ENCODE data around the gene MTREX. TPM values are rescaled to one million over a fixed set of nuclear protein-coding genes. Genes with fewer than 3 reads are reported as not detected.

Gene MTREX
- total and polyA plus RNA-seq, 2 of the 8 experiments (the other 6 are each of a cell fraction or from before 2014, with no cell fraction given), result 16.0 to 130 TPM

- Histone ChIP-seq H3K27ac (ENCODE audit: low read depth, low read length) (no peak overlapping the region), H3K36me3 (ENCODE audit: control insufficient read depth in 2 of 4, insufficient read depth in 4 of 4, low read length in 3 of 4) (peaks cover 4 to 43% (median 10%) of the 10 kb centered on the region in 4 experiments), H2BK15ac (ENCODE audit: low read length) (no peak overlapping the region), H4K20me1 (replicated peaks in 1 of 2; ENCODE audit: control insufficient read depth in 1 of 2, insufficient read depth in 2 of 2, low read length in 2 of 2) (peaks cover 0 to 2% of the 10 kb centered on the region in 2 experiments), H3K9ac (replicated peaks in 1 of 4; ENCODE audit: extremely low read depth in 1 of 4, low read depth in 3 of 4, low read length in 3 of 4) (no peak overlapping the region), H3K18ac (ENCODE audit: extremely low read depth, low read length) (no peak overlapping the region), H4K5ac (ENCODE audit: insufficient read length, low read depth, low read length) (no peak overlapping the region), H3K56ac (replicated peaks; ENCODE audit: insufficient read length, low read depth, low read length) (no peak overlapping the region), H3K27me3 (replicated peaks in 1 of 4; ENCODE audit: control insufficient read depth in 3 of 4, extremely low read depth in 1 of 4, insufficient read depth in 3 of 4, low read length in 3 of 4) (no peaks in the 10 kb centered on the region), H3K4me3 (ENCODE audit: extremely low read depth in 1 of 4, insufficient read depth in 2 of 4, low read depth in 3 of 4, low read length in 4 of 4) (no peak overlapping the region), H2AFZ (ENCODE audit: low read length) (no peak overlapping the region), H3K14ac (ENCODE audit: insufficient read length) (no peak overlapping the region), H3K4ac (replicated peaks; ENCODE audit: insufficient read length, low read depth, low read length) (no peak overlapping the region), H2AK5ac (ENCODE audit: low read depth, low read length) (no peak overlapping the region), H2BK120ac (replicated peaks; ENCODE audit: low read depth, low read length) (no peak overlapping the region), H3K4me2 (ENCODE audit: insufficient read depth in 1 of 2, low read depth in 2 of 2, low read length in 2 of 2) (no peak overlapping the region), H3K23ac (ENCODE audit: insufficient read length) (no peak overlapping the region), H2BK12ac (ENCODE audit: low read depth, low read length) (no peak overlapping the region), H3K79me1 (ENCODE audit: low read depth, low read length) (no peaks in the 10 kb centered on the region), H4K8ac (ENCODE audit: extremely low read depth, insufficient read depth, low read length) (no peak overlapping the region), H3K9me3 (ENCODE audit: insufficient read depth in 2 of 2, low read depth in 1 of 2, low read length in 1 of 2) (no peaks in the 10 kb centered on the region), H3K4me1 (replicated peaks in 1 of 4; ENCODE audit: control insufficient read depth in 3 of 4, insufficient read depth in 4 of 4, low read length in 3 of 4) (no peaks in the 10 kb centered on the region), H3K79me2 (ENCODE audit: control insufficient read depth in 1 of 2, insufficient read depth in 2 of 2, low read length in 2 of 2) (peaks cover 0 to 36% of the 10 kb centered on the region in 2 experiments; a peak in 2 of 4 replicates), H3K23me2 (ENCODE audit: low read depth, low read length) (no peaks in the 10 kb centered on the region), H4K91ac (replicated peaks; ENCODE audit: insufficient read length, low read length) (no peak overlapping the region), H2BK20ac (ENCODE audit: low read length) (no peak overlapping the region), H2BK5ac (ENCODE audit: low read depth, low read length) (no peak overlapping the region)
- WGBS, 2 experiments (ENCODE audit: extremely low coverage in 1 of 2, insufficient coverage in 1 of 2, insufficient read length in 1 of 2, insufficient replicate concordance in 2 of 2, low coverage in 1 of 2, low lambda C conversion rate in 2 of 2, missing lambda C conversion rate in 1 of 2), result 96% methylated on average over 5 of the region's 5 CpGs; no CpG with 5 or more reads in 1 of the 2 experiments
- TF ChIP-seq FOSL1 (IDR thresholded peaks at IDR 0.05; ENCODE audit: insufficient read depth, low read depth, low read length) (no peak), HDAC2 (IDR thresholded peaks at IDR 0.05; ENCODE audit: borderline replicate concordance in 1 of 2, low read depth in 2 of 2, low read length in 2 of 2) (no peak), GABPA (IDR thresholded peaks at IDR 0.05; ENCODE audit: borderline replicate concordance, insufficient read depth, low read length) (no peak), CBX8 (IDR thresholded peaks at IDR 0.05; ENCODE audit: borderline replicate concordance, low read depth, low read length) (no peak), TAF7 (optimal IDR thresholded peaks at IDR 0.05; ENCODE audit: borderline replicate concordance, low read depth, low read length) (no peak), SIRT6 (IDR thresholded peaks at IDR 0.05; ENCODE audit: low read length) (no peak)
- no peak for FAIRE-seq
- DNase-seq (ENCODE audit: low read depth in 1 of 2, low spot score in 2 of 2), result no peak
- CTCF ChIA-PET (ENCODE audit: partially characterized antibody), result interaction anchor here (0.7 to 1.4 kb wide), 3 partner anchors 11 to 224 kb away, joined by 3 to 5 read pairs (median 3); no protein-coding TSS in a partner anchor
- POLR2A ChIA-PET (ENCODE audit: partially characterized antibody), result no interaction called here
Measured at GRCh38 chr5:55325621-55326020, 17.8 kb downstream of the MTREX start.
